ENCODE measurements around the gene RNF20. TPM values are rescaled to one million over a fixed set of nuclear protein-coding genes. Genes with fewer than 3 reads are reported as not detected.
"Not testable (repeated sequence)": the region's sequence is repeated elsewhere in the genome, so short reads cannot be mapped to it uniquely, and the experiment has no call there.

Gene RNF20
- polyA plus RNA-seq, 1 donor (not counting 4 experiments of a cell fraction or from before 2014, with no cell fraction given) = 28.8 TPM

GRCh38 chr9:101540069-101540468 lies 6.4 kb downstream of the RNF20 start:
- H3K27me3 ChIP-seq (ENCODE audit: control insufficient read depth, extremely low read depth, insufficient read depth, low read length) = no peaks in the 10 kb centered on the region
- FAIRE-seq = no peak
- no peak for DNase-seq (ENCODE audit: low read depth, low spot score)
- no peak overlapping the region for H3K9ac ChIP-seq (ENCODE audit: control insufficient read depth, extremely low read depth, insufficient read depth, low read length)
- H3K9me3 ChIP-seq (ENCODE audit: control insufficient read depth, low read depth, low read length) = no peaks in the 10 kb centered on the region
- no peak overlapping the region for H3K4me3 ChIP-seq (ENCODE audit: control insufficient read depth in 2 of 3, extremely low read depth in 1 of 3, insufficient read depth in 2 of 3, low read depth in 1 of 3, low read length in 3 of 3)
- H3K9me1 ChIP-seq (ENCODE audit: control insufficient read depth, extremely low read depth, insufficient read depth, low read length) = no peaks in the 10 kb centered on the region
- H3K79me2 ChIP-seq (ENCODE audit: control insufficient read depth, insufficient read depth, low read length) = peaks cover 13% of the 10 kb centered on the region
- dilution Hi-C loops (cut with MboI; ENCODE audit: extremely low pct_ligation_motif_present, low sequenced_read_pairs) = no loop called here
- H3K36me3 ChIP-seq (ENCODE audit: control insufficient read depth in 2 of 2, extremely low read depth in 1 of 2, insufficient read depth in 2 of 2, low read length in 2 of 2) = peaks cover 8 to 11% of the 10 kb centered on the region in 2 experiments
- peaks cover 30% of the 10 kb centered on the region for H3K4me1 ChIP-seq (ENCODE audit: control insufficient read depth, extremely low read depth, insufficient read depth, low read length)
- H3K27ac ChIP-seq (ENCODE audit: control insufficient read depth, insufficient read depth, low read length) = no peak overlapping the region
- H3K4me2 ChIP-seq (ENCODE audit: control insufficient read depth, extremely low read depth, insufficient read depth, low read depth, low read length) = no peak overlapping the region
- no peak for TF ChIP-seq EZH2 (IDR thresholded peaks at IDR 0.05; ENCODE audit: low read length)
- TF ChIP-seq, protein P1, sequence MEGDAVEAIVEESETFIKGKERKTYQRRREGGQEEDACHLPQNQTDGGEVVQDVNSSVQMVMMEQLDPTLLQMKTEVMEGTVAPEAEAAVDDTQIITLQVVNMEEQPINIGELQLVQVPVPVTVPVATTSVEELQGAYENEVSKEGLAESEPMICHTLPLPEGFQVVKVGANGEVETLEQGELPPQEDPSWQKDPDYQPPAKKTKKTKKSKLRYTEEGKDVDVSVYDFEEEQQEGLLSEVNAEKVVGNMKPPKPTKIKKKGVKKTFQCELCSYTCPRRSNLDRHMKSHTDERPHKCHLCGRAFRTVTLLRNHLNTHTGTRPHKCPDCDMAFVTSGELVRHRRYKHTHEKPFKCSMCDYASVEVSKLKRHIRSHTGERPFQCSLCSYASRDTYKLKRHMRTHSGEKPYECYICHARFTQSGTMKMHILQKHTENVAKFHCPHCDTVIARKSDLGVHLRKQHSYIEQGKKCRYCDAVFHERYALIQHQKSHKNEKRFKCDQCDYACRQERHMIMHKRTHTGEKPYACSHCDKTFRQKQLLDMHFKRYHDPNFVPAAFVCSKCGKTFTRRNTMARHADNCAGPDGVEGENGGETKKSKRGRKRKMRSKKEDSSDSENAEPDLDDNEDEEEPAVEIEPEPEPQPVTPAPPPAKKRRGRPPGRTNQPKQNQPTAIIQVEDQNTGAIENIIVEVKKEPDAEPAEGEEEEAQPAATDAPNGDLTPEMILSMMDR (optimal IDR thresholded peaks at IDR 0.05 in 1 of 3, IDR thresholded peaks at IDR 0.05 in 1 of 3, conservative IDR thresholded peaks at IDR 0.05 in 1 of 3; ENCODE audit: extremely low read depth in 1 of 3, insufficient read depth in 2 of 3, low read length in 3 of 3) = no peak
- no peaks in the 10 kb centered on the region for H4K20me1 ChIP-seq (ENCODE audit: control insufficient read depth, extremely low read depth, insufficient read depth, low read length)
- no peak overlapping the region for H2AFZ ChIP-seq (ENCODE audit: control insufficient read depth, low read length)

DNA sequence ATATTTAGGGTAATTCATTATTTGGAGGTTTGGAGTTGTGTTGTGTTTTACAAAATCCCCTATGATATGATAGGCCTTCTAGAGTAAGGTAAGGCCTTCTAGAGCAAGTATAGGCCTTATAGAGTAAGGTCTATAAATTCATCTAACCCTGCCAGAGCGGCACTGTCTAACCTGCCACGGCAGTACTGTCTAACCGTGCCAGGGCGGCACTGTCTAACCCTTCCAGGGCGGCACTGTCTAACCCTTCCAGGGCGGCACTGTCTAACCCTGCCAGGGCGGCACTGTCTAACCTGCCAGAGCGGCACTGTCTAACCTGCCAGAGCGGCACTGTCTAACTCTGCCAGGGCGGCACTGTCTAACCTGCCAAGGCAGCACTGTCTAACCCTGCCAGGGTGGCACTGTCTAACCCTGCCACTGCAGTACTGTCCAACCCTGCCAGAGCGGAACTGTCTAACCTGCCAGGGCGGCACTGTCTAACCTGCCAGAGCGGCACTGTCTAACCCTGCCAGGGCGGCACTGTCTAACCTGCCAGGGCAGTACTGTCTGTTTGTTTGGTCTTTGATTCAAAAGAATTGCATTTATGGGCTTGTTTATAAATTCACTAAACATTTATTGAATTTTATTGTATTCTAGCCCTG lies 9.6 kb downstream of the RNF20 start:
- Histone ChIP-seq H3K9ac (ENCODE audit: control insufficient read depth, extremely low read depth, insufficient read depth, low read length) (no peak overlapping the region), H3K27me3 (ENCODE audit: control insufficient read depth, extremely low read depth, insufficient read depth, low read length) (no peaks in the 10 kb centered on the region), H3K36me3 (ENCODE audit: control insufficient read depth in 2 of 2, extremely low read depth in 1 of 2, insufficient read depth in 2 of 2, low read length in 2 of 2) (peaks cover 10 to 11% of the 10 kb centered on the region in 2 experiments), H3K4me2 (ENCODE audit: control insufficient read depth, extremely low read depth, insufficient read depth, low read depth, low read length) (peak overlapping the region; percentile 33), H3K79me2 (ENCODE audit: control insufficient read depth, insufficient read depth, low read length) (peaks cover 9% of the 10 kb centered on the region), H3K27ac (ENCODE audit: control insufficient read depth, insufficient read depth, low read length) (no peak overlapping the region), H3K4me1 (ENCODE audit: control insufficient read depth, extremely low read depth, insufficient read depth, low read length) (peaks cover 13% of the 10 kb centered on the region), H3K9me3 (ENCODE audit: control insufficient read depth, low read depth, low read length) (no peaks in the 10 kb centered on the region), H3K4me3 (ENCODE audit: control insufficient read depth in 2 of 3, extremely low read depth in 1 of 3, insufficient read depth in 2 of 3, low read depth in 1 of 3, low read length in 3 of 3) (no peak overlapping the region), H3K9me1 (ENCODE audit: control insufficient read depth, extremely low read depth, insufficient read depth, low read length) (no peaks in the 10 kb centered on the region), H4K20me1 (ENCODE audit: control insufficient read depth, extremely low read depth, insufficient read depth, low read length) (no peaks in the 10 kb centered on the region), H2AFZ (ENCODE audit: control insufficient read depth, low read length) (no peak overlapping the region)
- TF ChIP-seq EZH2 (IDR thresholded peaks at IDR 0.05; ENCODE audit: low read length) = no peak
- TF ChIP-seq, protein P1 (optimal IDR thresholded peaks at IDR 0.05 in 1 of 3, IDR thresholded peaks at IDR 0.05 in 1 of 3, conservative IDR thresholded peaks at IDR 0.05 in 1 of 3; ENCODE audit: extremely low read depth in 1 of 3, insufficient read depth in 2 of 3, low read length in 3 of 3) = no peak
- dilution Hi-C loops (cut with MboI; ENCODE audit: extremely low pct_ligation_motif_present, low sequenced_read_pairs) = no loop called here
- DNase-seq (ENCODE audit: low read depth, low spot score) = no peak
- FAIRE-seq = no peak

GRCh38 chr9:101549472-101550098 lies 15.9 kb downstream of the RNF20 start:
- H3K36me3 ChIP-seq (ENCODE audit: control insufficient read depth in 2 of 2, extremely low read depth in 1 of 2, insufficient read depth in 2 of 2, low read length in 2 of 2); DNase-seq (ENCODE audit: low read depth, low spot score); H3K27ac ChIP-seq (ENCODE audit: control insufficient read depth, insufficient read depth, low read length); H4K20me1 ChIP-seq (ENCODE audit: control insufficient read depth, extremely low read depth, insufficient read depth, low read length); FAIRE-seq; H2AFZ ChIP-seq (ENCODE audit: control insufficient read depth, low read length); dilution Hi-C loops (cut with MboI; ENCODE audit: extremely low pct_ligation_motif_present, low sequenced_read_pairs); H3K9me1 ChIP-seq (ENCODE audit: control insufficient read depth, extremely low read depth, insufficient read depth, low read length); H3K4me1 ChIP-seq (ENCODE audit: control insufficient read depth, extremely low read depth, insufficient read depth, low read length); H3K79me2 ChIP-seq (ENCODE audit: control insufficient read depth, insufficient read depth, low read length); H3K4me3 ChIP-seq (ENCODE audit: control insufficient read depth in 2 of 3, extremely low read depth in 1 of 3, insufficient read depth in 2 of 3, low read depth in 1 of 3, low read length in 3 of 3); H3K4me2 ChIP-seq (ENCODE audit: control insufficient read depth, extremely low read depth, insufficient read depth, low read depth, low read length); H3K9ac ChIP-seq (ENCODE audit: control insufficient read depth, extremely low read depth, insufficient read depth, low read length); H3K9me3 ChIP-seq (ENCODE audit: control insufficient read depth, low read depth, low read length); H3K27me3 ChIP-seq (ENCODE audit: control insufficient read depth, extremely low read depth, insufficient read depth, low read length): not testable (repeated sequence)

All from keratinocyte (primary cell).